ENCODE results near the gene TBC1D3G.
"Not testable (repeated sequence)": the region's sequence is repeated elsewhere in the genome, so short reads cannot be mapped to it uniquely, and the experiment has no call there.

TBC1D3G gene

DNA sequence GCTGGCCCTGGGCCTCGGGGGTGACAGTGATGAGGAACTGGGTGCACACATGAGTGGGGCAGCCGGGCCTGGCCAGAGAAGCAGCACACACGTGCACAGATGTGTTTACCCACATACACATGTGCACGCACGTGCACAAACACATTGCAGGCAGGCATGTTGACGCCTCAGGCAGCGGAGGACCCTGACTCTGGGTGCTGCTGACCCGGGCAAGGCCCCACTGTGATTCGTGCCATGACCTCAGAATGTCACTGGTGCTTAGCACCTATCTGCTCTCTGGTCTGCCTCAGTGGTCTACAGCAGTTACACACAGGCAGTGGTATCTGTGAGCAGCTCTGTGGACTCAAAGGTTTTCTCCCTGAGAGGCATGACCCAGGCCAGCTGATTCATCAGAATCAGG lies at the start of gene TBC1D3G:
Gene TBC1D3G (plus strand): TSS at position 301 of the 400 bp plus-strand sequence. CDS start 1,528 bp downstream, outside the sequence.
- not testable (repeated sequence) for DNase-seq (ENCODE audit: low read depth in 2 of 2)

GRCh38 chr17:36283256-36283655 lies 40.4 kb upstream of the TBC1D3G start:
- DNase-seq (ENCODE audit: low read depth in 2 of 2): not testable (repeated sequence)

GRCh38 chr17:36284219-36284618 lies 39.5 kb upstream of the TBC1D3G start:
- not testable (repeated sequence) for DNase-seq (ENCODE audit: low read depth in 2 of 2)

GRCh38 chr17:36289965-36290612 lies 33.6 kb upstream of the TBC1D3G start:
- not testable (repeated sequence) for DNase-seq (ENCODE audit: low read depth in 2 of 2)

DNA sequence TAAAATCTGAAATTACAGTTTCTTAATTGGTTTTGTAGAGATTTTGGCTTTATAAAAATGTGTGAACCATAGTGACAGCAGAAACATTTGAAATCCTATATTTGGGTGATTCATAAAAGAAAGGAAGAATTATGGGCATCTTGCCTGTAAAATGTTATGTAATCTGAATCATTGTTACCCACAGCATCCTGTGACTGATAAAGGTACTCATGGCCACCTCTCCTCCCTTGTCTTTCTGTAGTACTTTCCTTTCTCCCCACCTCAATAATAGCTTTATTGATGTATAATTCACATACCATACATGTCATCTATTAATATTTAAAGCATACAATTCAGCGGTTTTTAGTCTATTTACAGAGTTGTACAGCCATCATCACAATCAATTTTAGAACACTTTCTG lies 28.5 kb upstream of the TBC1D3G start:
- not testable (repeated sequence) for DNase-seq (ENCODE audit: low read depth in 2 of 2)

- DNase-seq (ENCODE audit: low read depth in 2 of 2): not testable (repeated sequence)
Measured at GRCh38 chr17:36315736-36316135, 7.9 kb upstream of the TBC1D3G start.

DNA sequence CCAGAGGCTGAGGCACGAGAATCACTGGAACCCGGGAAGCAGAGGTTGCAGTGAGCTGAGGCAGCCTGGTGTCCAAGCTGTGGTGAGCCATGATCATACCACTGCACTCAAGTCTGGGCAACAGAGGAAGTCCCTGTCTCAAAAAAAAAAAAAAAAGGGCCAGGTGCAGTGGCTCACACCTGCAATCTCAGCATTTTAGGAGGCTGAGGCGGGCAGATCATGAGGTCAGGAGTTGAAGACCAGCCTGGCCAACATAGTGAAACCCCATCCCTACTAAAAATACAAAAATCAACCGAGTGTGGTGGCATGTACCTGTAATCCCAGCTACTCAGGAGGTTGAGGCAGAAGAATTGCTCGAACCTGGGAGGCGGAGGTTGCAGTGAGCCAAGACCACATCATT lies 38.8 kb downstream of the TBC1D3G start:
- not testable (repeated sequence) for DNase-seq (ENCODE audit: low read depth in 2 of 2)

DNA sequence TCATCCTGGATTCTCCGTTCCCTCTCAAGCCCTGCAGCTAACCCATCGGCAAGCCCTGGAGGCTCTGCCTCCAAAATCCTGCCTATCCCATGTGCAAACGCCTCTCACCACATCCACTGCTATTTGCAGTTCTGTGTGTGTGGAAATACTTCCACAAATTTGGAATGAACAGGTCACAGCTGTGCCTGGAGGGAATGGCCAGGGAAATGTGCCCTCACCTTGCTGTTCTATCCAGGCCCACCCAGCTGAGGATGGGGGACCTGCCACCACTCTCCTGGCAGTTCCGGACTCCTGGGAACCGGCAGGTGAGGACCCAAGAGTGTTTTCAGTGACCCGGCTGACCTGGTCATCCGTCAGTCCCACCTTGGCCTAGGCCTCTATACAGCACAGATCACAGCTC lies 52.3 kb downstream of the TBC1D3G start:
- not testable (repeated sequence) for DNase-seq (ENCODE audit: low read depth in 2 of 2)

Measured in stimulated activated CD8-positive, alpha-beta memory T cell treated with anti-CD3 and anti-CD28 coated beads, Interleukin-7, amount 100 ng/mL, for 1 hour (primary cell).